ENCODE results near the gene ATP9B.
"Not testable (repeated sequence)": the region's sequence is repeated elsewhere in the genome, so short reads cannot be mapped to it uniquely, and the experiment has no call there.

Gene ATP9B

GRCh38 chr18:79271812-79272211 lies 202.6 kb downstream of the ATP9B start:
- H3K9me3 ChIP-seq (ENCODE audit: control insufficient read depth, low read length); H3K36me3 ChIP-seq (ENCODE audit: control insufficient read depth, insufficient read depth, low read length, severe bottlenecking); H3K27me3 ChIP-seq (replicated peaks; ENCODE audit: control insufficient read depth, insufficient read depth, low read length); H3K9ac ChIP-seq (ENCODE audit: low read length); DNase-seq (ENCODE audit: low read depth); H3K4me3 ChIP-seq (ENCODE audit: low read length): not testable (repeated sequence)
- H3K4me1 ChIP-seq (ENCODE audit: control insufficient read depth, insufficient read depth, low read length), result peaks cover 12% of the 10 kb centered on the region

DNA sequence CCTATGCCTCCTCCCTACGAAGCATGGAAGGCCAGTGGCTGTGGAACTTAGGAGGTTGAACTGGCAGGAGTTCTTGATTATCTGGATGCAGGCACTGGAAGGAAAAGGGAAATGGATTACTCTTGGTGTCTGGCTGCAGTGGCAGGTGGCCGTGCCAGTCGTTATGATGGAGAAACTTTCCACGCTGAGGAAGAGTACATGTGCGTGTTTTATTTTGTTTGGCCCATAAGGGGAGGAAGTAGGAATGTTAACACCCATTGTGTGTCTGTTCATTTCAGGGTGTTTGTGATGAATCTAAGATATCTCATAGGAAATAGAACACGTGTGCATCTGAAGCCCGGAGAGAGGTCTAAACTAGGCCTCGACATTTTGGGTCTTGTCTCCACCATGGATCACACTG lies 203.7 kb downstream of the ATP9B start:
- no peaks in the 10 kb centered on the region for H3K27me3 ChIP-seq (replicated peaks; ENCODE audit: control insufficient read depth, insufficient read depth, low read length)
- H3K9me3 ChIP-seq (ENCODE audit: control insufficient read depth, low read length), result no peaks in the 10 kb centered on the region
- no peak overlapping the region for H3K9ac ChIP-seq (ENCODE audit: low read length)
- H3K4me3 ChIP-seq (ENCODE audit: low read length), result no peak overlapping the region
- peaks cover 7% of the 10 kb centered on the region for H3K36me3 ChIP-seq (ENCODE audit: control insufficient read depth, insufficient read depth, low read length, severe bottlenecking)
- no peak for DNase-seq (ENCODE audit: low read depth)
- peaks cover 12% of the 10 kb centered on the region for H3K4me1 ChIP-seq (ENCODE audit: control insufficient read depth, insufficient read depth, low read length)

- Histone ChIP-seq H3K9me3 (ENCODE audit: control insufficient read depth, low read length) (no peaks in the 10 kb centered on the region), H3K4me3 (ENCODE audit: low read length) (no peak overlapping the region), H3K4me1 (ENCODE audit: control insufficient read depth, insufficient read depth, low read length) (peaks cover 12% of the 10 kb centered on the region), H3K27me3 (replicated peaks; ENCODE audit: control insufficient read depth, insufficient read depth, low read length) (no peaks in the 10 kb centered on the region), H3K9ac (ENCODE audit: low read length) (no peak overlapping the region), H3K36me3 (ENCODE audit: control insufficient read depth, insufficient read depth, low read length, severe bottlenecking) (peaks cover 7% of the 10 kb centered on the region)
- no peak for DNase-seq (ENCODE audit: low read depth)
Measured at GRCh38 chr18:79274823-79275222, 205.6 kb downstream of the ATP9B start.

- H3K9me3 ChIP-seq (ENCODE audit: control insufficient read depth, low read length), result no peaks in the 10 kb centered on the region
- DNase-seq (ENCODE audit: low read depth), result peak; percentile 19
- no peak overlapping the region for H3K9ac ChIP-seq (ENCODE audit: low read length)
- H3K27me3 ChIP-seq (replicated peaks; ENCODE audit: control insufficient read depth, insufficient read depth, low read length), result no peaks in the 10 kb centered on the region
- H3K36me3 ChIP-seq (ENCODE audit: control insufficient read depth, insufficient read depth, low read length, severe bottlenecking), result peaks cover 7% of the 10 kb centered on the region
- H3K4me3 ChIP-seq (ENCODE audit: low read length), result no peak overlapping the region
- H3K4me1 ChIP-seq (ENCODE audit: control insufficient read depth, insufficient read depth, low read length), result peaks cover 12% of the 10 kb centered on the region
Measured at GRCh38 chr18:79275461-79275860, 206.3 kb downstream of the ATP9B start.

- H3K4me3 ChIP-seq (ENCODE audit: low read length), result no peak overlapping the region
- H3K36me3 ChIP-seq (ENCODE audit: control insufficient read depth, insufficient read depth, low read length, severe bottlenecking), result peaks cover 7% of the 10 kb centered on the region
- peaks cover 12% of the 10 kb centered on the region for H3K4me1 ChIP-seq (ENCODE audit: control insufficient read depth, insufficient read depth, low read length)
- no peaks in the 10 kb centered on the region for H3K27me3 ChIP-seq (replicated peaks; ENCODE audit: control insufficient read depth, insufficient read depth, low read length)
- H3K9me3 ChIP-seq (ENCODE audit: control insufficient read depth, low read length), result no peaks in the 10 kb centered on the region
- peak; percentile 69 for DNase-seq (ENCODE audit: low read depth)
- H3K9ac ChIP-seq (ENCODE audit: low read length), result no peak overlapping the region
Measured at GRCh38 chr18:79275992-79276391, 206.8 kb downstream of the ATP9B start.

GRCh38 chr18:79278896-79279295 lies 209.7 kb downstream of the ATP9B start:
- no peaks in the 10 kb centered on the region for H3K27me3 ChIP-seq (replicated peaks; ENCODE audit: control insufficient read depth, insufficient read depth, low read length)

DNA sequence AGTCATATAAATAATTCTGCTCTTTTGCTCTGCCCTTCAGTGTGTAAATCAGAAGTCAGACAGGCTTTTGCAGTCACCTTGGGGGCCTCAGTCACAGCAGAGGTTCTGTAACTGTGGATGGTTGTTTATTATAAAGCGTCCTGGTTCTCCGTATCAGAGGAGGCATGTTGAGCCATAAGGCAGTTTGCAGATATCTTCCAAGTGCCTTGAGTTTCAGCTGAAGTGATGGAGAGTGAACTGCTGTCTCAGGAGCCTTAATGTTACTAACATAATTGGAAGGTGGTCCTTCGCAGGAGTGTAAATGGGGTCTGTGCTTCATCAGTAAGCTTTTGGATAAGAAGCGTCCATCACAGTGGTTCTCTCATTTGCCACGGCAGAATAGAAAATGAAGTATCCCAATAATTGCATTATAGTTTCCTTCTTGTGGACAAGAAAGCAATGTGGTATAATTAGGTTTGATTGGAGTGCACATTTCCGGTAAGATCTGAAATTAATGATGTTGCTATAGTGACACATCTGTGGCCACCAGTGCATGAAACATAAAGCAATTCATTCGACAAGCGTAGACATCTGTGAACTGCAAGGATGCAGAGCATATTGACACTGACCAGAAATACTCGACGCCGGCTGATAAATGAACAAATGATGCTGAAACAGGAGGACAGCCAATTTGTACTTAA lies 214.1 kb downstream of the ATP9B start:
- no peaks in the 10 kb centered on the region for H3K4me1 ChIP-seq (ENCODE audit: control insufficient read depth, insufficient read depth, low read length)
- H3K9me3 ChIP-seq (ENCODE audit: control insufficient read depth, low read length), result no peaks in the 10 kb centered on the region
- DNase-seq (ENCODE audit: low read depth), result no peak
- no peaks in the 10 kb centered on the region for H3K27me3 ChIP-seq (replicated peaks; ENCODE audit: control insufficient read depth, insufficient read depth, low read length)
- H3K4me3 ChIP-seq (ENCODE audit: low read length), result no peak overlapping the region
- no peak overlapping the region for H3K9ac ChIP-seq (ENCODE audit: low read length)
- H3K36me3 ChIP-seq (ENCODE audit: control insufficient read depth, insufficient read depth, low read length, severe bottlenecking), result peaks cover 13% of the 10 kb centered on the region

More at GRCh38 chr18:79278896-79279295, 209.7 kb downstream of the ATP9B start:
- no peak for DNase-seq (ENCODE audit: low read depth)
- Histone ChIP-seq H3K36me3 (ENCODE audit: control insufficient read depth, insufficient read depth, low read length, severe bottlenecking) (peaks cover 10% of the 10 kb centered on the region), H3K9me3 (ENCODE audit: control insufficient read depth, low read length) (no peaks in the 10 kb centered on the region), H3K4me1 (ENCODE audit: control insufficient read depth, insufficient read depth, low read length) (peaks cover 12% of the 10 kb centered on the region), H3K9ac (ENCODE audit: low read length) (no peak overlapping the region), H3K4me3 (ENCODE audit: low read length) (no peak overlapping the region)

DNA sequence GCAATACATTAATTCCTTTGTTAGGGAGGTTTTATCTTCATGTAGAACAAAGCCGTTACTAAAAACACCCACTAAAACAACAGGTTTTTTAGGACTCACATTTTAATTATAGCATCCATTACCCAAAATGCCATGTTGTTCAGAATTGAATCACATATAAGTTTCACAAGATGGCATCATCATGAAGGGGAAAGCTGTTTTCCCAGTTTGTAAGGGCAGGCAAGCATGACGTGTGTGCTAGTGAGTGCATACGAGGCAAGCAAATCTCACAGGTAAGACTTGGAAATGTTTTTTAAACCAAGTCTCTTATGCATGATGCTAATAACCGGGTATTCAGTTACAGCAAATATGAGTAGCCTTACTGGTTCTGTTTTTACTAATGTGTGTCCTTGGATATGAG lies 214.7 kb downstream of the ATP9B start:
- Histone ChIP-seq H3K36me3 (ENCODE audit: control insufficient read depth, insufficient read depth, low read length, severe bottlenecking) (peaks cover 13% of the 10 kb centered on the region), H3K4me1 (ENCODE audit: control insufficient read depth, insufficient read depth, low read length) (no peaks in the 10 kb centered on the region), H3K9me3 (ENCODE audit: control insufficient read depth, low read length) (no peaks in the 10 kb centered on the region), H3K9ac (ENCODE audit: low read length) (no peak overlapping the region), H3K4me3 (ENCODE audit: low read length) (no peak overlapping the region), H3K27me3 (replicated peaks; ENCODE audit: control insufficient read depth, insufficient read depth, low read length) (no peaks in the 10 kb centered on the region)
- DNase-seq (ENCODE audit: low read depth), result no peak

GRCh38 chr18:79285191-79285590 lies 216.0 kb downstream of the ATP9B start:
- not testable (repeated sequence) for H3K4me1 ChIP-seq (ENCODE audit: control insufficient read depth, insufficient read depth, low read length); DNase-seq (ENCODE audit: low read depth); H3K4me3 ChIP-seq (ENCODE audit: low read length); H3K9ac ChIP-seq (ENCODE audit: low read length); H3K27me3 ChIP-seq (replicated peaks; ENCODE audit: control insufficient read depth, insufficient read depth, low read length); H3K9me3 ChIP-seq (ENCODE audit: control insufficient read depth, low read length)
- H3K36me3 ChIP-seq (ENCODE audit: control insufficient read depth, insufficient read depth, low read length, severe bottlenecking), result peaks cover 13% of the 10 kb centered on the region

DNA sequence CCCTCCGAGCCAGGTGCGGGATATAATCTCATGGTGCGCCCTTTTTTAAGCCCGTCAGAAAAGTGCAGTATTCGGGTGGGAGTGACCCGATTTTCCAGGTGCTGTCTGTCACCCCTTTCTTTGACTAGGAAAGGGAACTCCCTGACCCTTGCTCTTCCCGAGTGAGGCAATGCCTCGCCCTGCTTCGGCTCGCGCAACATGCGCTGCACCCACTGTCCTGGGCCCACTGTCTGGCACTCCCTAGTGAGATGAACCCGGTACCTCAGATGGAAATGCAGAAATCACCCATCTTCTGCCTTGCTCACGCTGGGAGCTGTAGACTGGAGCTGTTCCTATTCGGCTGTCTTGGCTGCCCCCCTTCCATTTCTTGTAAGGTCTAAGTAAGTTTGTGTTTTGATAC lies 221.2 kb downstream of the ATP9B start:
- peaks cover 12% of the 10 kb centered on the region for H3K36me3 ChIP-seq (ENCODE audit: control insufficient read depth, insufficient read depth, low read length, severe bottlenecking)
- H3K4me1 ChIP-seq (ENCODE audit: control insufficient read depth, insufficient read depth, low read length); H3K4me3 ChIP-seq (ENCODE audit: low read length); H3K27me3 ChIP-seq (replicated peaks; ENCODE audit: control insufficient read depth, insufficient read depth, low read length); H3K9me3 ChIP-seq (ENCODE audit: control insufficient read depth, low read length); DNase-seq (ENCODE audit: low read depth); H3K9ac ChIP-seq (ENCODE audit: low read length): not testable (repeated sequence)

DNA sequence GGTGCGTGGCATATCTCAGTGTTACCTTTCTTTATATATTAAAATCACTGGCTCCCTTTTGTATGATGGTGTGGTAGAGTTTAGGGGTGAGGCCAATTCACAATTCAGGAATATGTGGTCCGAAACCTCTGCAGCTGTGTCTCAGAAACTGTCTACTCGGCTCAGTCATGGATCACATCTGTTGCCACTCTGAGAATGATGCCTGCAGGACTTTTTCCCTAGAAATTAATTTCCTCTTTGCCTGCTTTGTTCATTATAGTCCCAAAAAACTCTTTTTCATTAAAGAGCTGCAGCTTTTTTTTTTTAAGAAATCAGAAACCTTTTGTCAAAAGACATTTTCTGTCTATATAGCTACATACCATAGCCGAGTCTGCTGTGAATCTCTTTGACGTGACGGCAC lies 221.7 kb downstream of the ATP9B start:
- Histone ChIP-seq H3K4me3 (ENCODE audit: low read length) (no peak overlapping the region), H3K9me3 (ENCODE audit: control insufficient read depth, low read length) (no peaks in the 10 kb centered on the region), H3K9ac (ENCODE audit: low read length) (no peak overlapping the region), H3K36me3 (ENCODE audit: control insufficient read depth, insufficient read depth, low read length, severe bottlenecking) (peaks cover 12% of the 10 kb centered on the region), H3K27me3 (replicated peaks; ENCODE audit: control insufficient read depth, insufficient read depth, low read length) (no peaks in the 10 kb centered on the region), H3K4me1 (ENCODE audit: control insufficient read depth, insufficient read depth, low read length) (no peaks in the 10 kb centered on the region)
- DNase-seq (ENCODE audit: low read depth), result no peak

- no peaks in the 10 kb centered on the region for H3K4me1 ChIP-seq (ENCODE audit: control insufficient read depth, insufficient read depth, low read length)
- no peak overlapping the region for H3K9ac ChIP-seq (ENCODE audit: low read length)
- H3K4me3 ChIP-seq (ENCODE audit: low read length), result no peak overlapping the region
- H3K9me3 ChIP-seq (ENCODE audit: control insufficient read depth, low read length), result no peaks in the 10 kb centered on the region
- peaks cover 12% of the 10 kb centered on the region for H3K36me3 ChIP-seq (ENCODE audit: control insufficient read depth, insufficient read depth, low read length, severe bottlenecking)
- no peak for DNase-seq (ENCODE audit: low read depth)
- no peaks in the 10 kb centered on the region for H3K27me3 ChIP-seq (replicated peaks; ENCODE audit: control insufficient read depth, insufficient read depth, low read length)
Measured at GRCh38 chr18:79294235-79294634, 225.0 kb downstream of the ATP9B start.

Data from adipocyte (in vitro differentiated cells).